ENCODE data around the gene NDUFA7.

The NDUFA7 gene

DNA sequence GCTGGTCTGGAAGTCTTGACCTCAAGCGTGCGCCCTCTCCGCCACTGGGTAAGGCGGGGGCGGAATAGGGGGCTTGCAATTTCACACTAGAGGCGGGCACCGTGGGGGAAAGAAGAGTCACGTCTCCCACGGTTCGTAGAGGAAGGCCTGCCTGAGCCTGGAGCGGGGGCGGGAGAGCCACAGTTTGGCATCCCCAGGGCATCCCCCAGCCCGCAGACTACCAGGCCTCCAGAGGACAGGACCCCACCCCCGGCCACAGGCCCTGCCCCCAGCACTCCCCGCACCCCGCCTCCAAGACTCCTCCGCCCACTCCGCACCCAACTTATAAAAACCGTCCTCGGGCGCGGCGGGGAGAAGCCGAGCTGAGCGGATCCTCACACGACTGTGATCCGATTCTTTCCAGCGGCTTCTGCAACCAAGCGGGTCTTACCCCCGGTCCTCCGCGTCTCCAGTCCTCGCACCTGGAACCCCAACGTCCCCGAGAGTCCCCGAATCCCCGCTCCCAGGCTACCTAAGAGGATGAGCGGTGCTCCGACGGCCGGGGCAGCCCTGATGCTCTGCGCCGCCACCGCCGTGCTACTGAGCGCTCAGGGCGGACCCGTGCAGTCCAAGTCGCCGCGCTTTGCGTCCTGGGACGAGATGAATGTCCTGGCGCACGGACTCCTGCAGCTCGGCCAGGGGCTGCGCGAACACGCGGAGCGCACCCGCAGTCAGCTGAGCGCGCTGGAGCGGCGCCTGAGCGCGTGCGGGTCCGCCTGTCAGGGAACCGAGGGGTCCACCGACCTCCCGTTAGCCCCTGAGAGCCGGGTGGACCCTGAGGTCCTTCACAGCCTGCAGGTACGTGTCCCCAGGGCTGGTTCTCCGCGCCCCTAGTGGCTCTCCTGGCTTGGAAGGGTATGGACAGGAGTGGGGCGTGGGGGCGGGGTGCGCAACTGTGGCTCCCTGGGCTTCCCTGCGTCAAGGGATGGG is 42.9 kb upstream of the NDUFA7 start, which contains the start of gene ANGPTL4:
Gene ANGPTL4, plus strand, starts transcription at position 353 of the 969 bp plus-strand sequence. Its CDS starts 167 bp downstream, at position 520.
- DNase-seq (ENCODE audit: low spot score) = peak; percentile 78
- TF ChIP-seq CTCF (IDR thresholded peaks at IDR 0.05; ENCODE audit: borderline replicate concordance, control extremely low read depth, extremely low read depth, insufficient read depth, missing control alignments) = no peak
- in situ Hi-C loops (cut with MboI; ENCODE audit: low sequenced_read_pairs, unreplicated experiment) = no loop called here

DNA sequence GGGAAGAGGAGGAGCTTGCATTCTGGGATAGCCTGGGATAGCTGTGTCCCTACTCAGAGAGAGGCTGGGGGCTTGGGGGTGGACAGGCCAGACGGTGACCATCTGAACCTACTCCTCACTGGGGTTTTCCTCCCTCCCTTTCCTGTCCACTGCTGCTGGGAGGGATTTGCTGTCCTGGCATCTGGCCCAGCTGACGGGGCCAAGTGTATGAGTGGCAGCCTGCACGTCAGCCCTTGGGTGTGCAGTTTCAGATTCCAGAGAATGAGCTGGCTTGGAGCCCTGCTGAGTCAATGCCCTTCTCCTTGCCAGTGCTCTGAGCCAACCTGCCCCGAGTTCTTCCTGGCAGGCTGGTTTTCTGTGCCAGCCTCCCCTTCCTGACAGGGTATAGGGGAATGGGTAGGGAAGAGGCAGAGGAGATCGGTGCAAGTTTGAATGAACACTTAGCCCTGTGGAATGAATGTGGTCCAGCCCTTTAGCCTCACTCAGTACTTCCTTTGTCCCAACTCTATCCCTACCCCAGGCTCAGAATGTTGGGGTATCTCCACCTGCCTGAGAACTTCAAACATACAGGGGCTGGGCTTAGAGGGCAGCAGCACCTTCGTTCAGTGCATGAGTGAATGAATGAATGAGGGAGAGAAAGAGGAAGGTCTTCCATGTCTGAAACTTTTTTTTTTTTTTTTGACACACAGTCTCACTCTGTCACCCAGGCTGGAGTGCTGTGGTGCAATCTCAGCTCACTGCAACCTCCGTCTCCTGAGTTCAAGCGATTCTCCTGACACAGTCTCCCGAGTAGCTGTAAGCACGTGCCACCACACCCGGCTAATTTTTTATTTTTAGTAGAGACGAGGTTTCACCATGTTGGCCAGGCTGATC is 41.0 kb upstream of the NDUFA7 start:
- no peak for TF ChIP-seq CTCF (IDR thresholded peaks at IDR 0.05; ENCODE audit: borderline replicate concordance, control extremely low read depth, extremely low read depth, insufficient read depth, missing control alignments)
- in situ Hi-C loops (cut with MboI; ENCODE audit: low sequenced_read_pairs, unreplicated experiment) = no loop called here
- DNase-seq (ENCODE audit: low spot score) = no peak

DNA sequence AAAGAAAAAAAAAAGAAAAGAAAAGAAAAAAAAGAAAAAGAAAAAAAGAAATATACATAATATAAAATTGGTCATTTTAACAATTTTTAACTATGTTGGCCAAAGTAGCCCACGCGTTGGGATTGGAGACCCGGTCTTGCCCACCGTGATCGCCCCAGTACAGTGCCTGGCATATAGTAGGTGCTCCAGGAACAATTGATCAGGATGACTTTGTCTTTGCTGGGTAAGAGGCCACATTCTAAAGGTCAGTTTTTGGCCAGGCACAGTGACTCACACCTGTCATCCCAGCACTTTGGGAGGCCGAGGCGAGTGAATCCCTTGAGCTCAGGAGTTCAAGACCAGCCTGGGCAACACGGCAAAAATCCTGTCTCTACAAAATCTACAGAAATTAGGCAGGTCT is 39.0 kb upstream of the NDUFA7 start:
- in situ Hi-C loops (cut with MboI; ENCODE audit: low sequenced_read_pairs, unreplicated experiment) = no loop called here
- TF ChIP-seq CTCF (IDR thresholded peaks at IDR 0.05; ENCODE audit: borderline replicate concordance, control extremely low read depth, extremely low read depth, insufficient read depth, missing control alignments) = no peak
- no peak for DNase-seq (ENCODE audit: low spot score)

DNA sequence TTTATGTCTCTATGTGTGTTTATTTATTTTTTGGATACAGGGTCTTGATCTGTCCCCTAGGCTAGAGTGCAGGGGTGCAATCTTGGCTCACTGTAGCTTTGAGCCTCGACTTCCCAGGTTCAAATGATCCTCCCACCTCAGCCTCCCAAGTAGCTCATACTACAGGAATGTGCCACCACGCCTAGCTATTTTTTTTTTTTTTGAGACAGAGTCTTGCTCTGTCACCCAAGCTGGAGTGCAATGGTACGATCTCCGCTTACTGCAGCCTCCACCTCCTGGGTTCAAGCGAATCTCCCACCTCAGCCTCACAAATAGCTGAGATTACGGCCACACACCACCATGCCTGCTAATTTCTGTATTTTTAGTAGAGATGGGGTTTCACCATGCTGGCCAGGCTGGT is 37.8 kb upstream of the NDUFA7 start:
- no peak for DNase-seq (ENCODE audit: low spot score)
- in situ Hi-C loops (cut with MboI; ENCODE audit: low sequenced_read_pairs, unreplicated experiment) = no loop called here
- TF ChIP-seq CTCF (IDR thresholded peaks at IDR 0.05; ENCODE audit: borderline replicate concordance, control extremely low read depth, extremely low read depth, insufficient read depth, missing control alignments) = no peak

DNA sequence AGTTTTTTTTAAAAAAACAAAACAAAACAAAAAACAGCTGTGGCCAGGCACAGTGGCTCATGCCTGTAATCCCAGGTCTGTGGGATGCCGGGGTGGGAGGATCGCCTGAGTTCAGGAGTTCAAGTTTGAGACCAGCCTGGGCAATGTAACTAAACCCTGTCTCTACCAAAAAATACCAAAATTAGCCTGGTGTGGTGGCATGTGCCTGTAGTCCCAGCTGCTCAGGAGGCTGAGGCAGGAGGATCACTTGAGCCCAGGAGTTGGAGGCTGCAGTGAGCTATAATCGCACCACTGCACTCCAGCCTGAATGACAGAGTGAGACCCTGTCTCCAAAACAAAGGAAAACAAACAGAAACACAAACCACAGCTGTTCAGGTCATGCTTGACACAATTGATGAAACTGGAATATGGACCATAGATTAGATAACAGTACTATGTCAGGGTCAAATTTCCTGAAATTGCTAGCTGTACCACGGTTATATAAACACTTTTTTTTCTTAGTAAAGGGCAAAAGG is 35.9 kb upstream of the NDUFA7 start:
- no peak for TF ChIP-seq CTCF (IDR thresholded peaks at IDR 0.05; ENCODE audit: borderline replicate concordance, control extremely low read depth, extremely low read depth, insufficient read depth, missing control alignments)
- in situ Hi-C loops (cut with MboI; ENCODE audit: low sequenced_read_pairs, unreplicated experiment) = no loop called here
- no peak for DNase-seq (ENCODE audit: low spot score)
